DMS153 (cell line): Measurements from ENCODE around the gene TEKT3.

Experiments
- DNase-seq: peaks from one replicate; lab custom pipeline; 2025; lab: John Stamatoyannopoulos, UW

The TEKT3 gene

GRCh38 chr17:15293558-15293957 is 47.8 kb downstream of the TEKT3 start:
- DNase-seq: no peak

- DNase-seq: no peak
Measured at GRCh38 chr17:15291674-15292361, 49.6 kb downstream of the TEKT3 start.

GRCh38 chr17:15290605-15291004 is 50.8 kb downstream of the TEKT3 start:
- DNase-seq: no peak

- DNase-seq: peak; percentile 0
Measured at GRCh38 chr17:15289285-15290183, 51.9 kb downstream of the TEKT3 start.

- no peak for DNase-seq
Measured at GRCh38 chr17:15288859-15289258, 52.5 kb downstream of the TEKT3 start.

GRCh38 chr17:15287538-15288267 is 53.7 kb downstream of the TEKT3 start:
- DNase-seq: no peak

- DNase-seq: no peak
Measured at GRCh38 chr17:15285466-15285865, 55.9 kb downstream of the TEKT3 start.

- no peak for DNase-seq
Measured at GRCh38 chr17:15284537-15284936, 56.9 kb downstream of the TEKT3 start.

GRCh38 chr17:15284107-15284506 is 57.3 kb downstream of the TEKT3 start:
- no peak for DNase-seq

- DNase-seq: no peak
Measured at GRCh38 chr17:15281909-15282308, 59.5 kb downstream of the TEKT3 start.

GRCh38 chr17:15278924-15279477 is 62.4 kb downstream of the TEKT3 start:
- no peak for DNase-seq

GRCh38 chr17:15278380-15278779 is 63.0 kb downstream of the TEKT3 start:
- DNase-seq: no peak

- DNase-seq: no peak
Measured at GRCh38 chr17:15274017-15274416, 67.4 kb downstream of the TEKT3 start.

- DNase-seq: no peak
Measured at GRCh38 chr17:15273141-15273793, 68.1 kb downstream of the TEKT3 start.

- no peak for DNase-seq
Measured at GRCh38 chr17:15271741-15272140, 69.7 kb downstream of the TEKT3 start.

GRCh38 chr17:15270628-15271381 is 70.6 kb downstream of the TEKT3 start:
- no peak for DNase-seq

- no peak for DNase-seq
Measured at GRCh38 chr17:15269780-15270089, 71.7 kb downstream of the TEKT3 start.

- no peak for DNase-seq
Measured at GRCh38 chr17:15269087-15269779, 72.2 kb downstream of the TEKT3 start.

GRCh38 chr17:15268461-15268860 is 72.9 kb downstream of the TEKT3 start:
- no peak for DNase-seq

GRCh38 chr17:15267996-15268395 is 73.4 kb downstream of the TEKT3 start:
- no peak for DNase-seq
